Activated T-cell treated with anti-CD3 and anti-CD28 coated beads, Interleukin-2, amount 50 U/mL, for 72 hours (primary cell): Measurements from ENCODE around the gene ZBTB2. TPM values are rescaled to one million over a fixed set of nuclear protein-coding genes. Genes with fewer than 3 reads are reported as not detected.
"Not testable (repeated sequence)": the region's sequence is repeated elsewhere in the genome, so short reads cannot be mapped to it uniquely, and the experiment has no call there.

Source experiments
- ATAC-seq, 2 donors: fragments of 150-1000 bp; cut with Tn5 transposase; replicated peaks in 1 of 2; 2 replicates each; pipeline ENCODE4 v1.10.0; 2021; ENCODE audit warnings: moderate library complexity in 2 of 2, mild to moderate bottlenecking in 1 of 2
- DNase-seq, 2 donors: peaks; one replicate each; pipeline ENCODE4 v3.0.0; 2021 to 2022; ENCODE audit warnings: mixed read lengths in 1 of 2
- H3K27ac Mint-ChIP-seq: one replicate; pipeline ENCODE4 v1.8.0; 2022; ENCODE audit warnings: mild to moderate bottlenecking, moderate library complexity, mixed read lengths
- H3K27me3 Mint-ChIP-seq: one replicate; pipeline ENCODE4 v1.8.0; 2022; ENCODE audit warnings: low read depth, mixed read lengths
- H3K36me3 Mint-ChIP-seq, 2 donors: one replicate each; pipeline ENCODE4 v1.8.0; 2022; ENCODE audit warnings: mixed read lengths in 2 of 2, mild to moderate bottlenecking in 1 of 2; ENCODE audit not compliant: insufficient read depth in 2 of 2
- H3K4me1 Mint-ChIP-seq: one replicate; pipeline ENCODE4 v1.8.0; 2022; ENCODE audit warnings: low read depth, mixed read lengths
- H3K4me3 Mint-ChIP-seq, 2 donors: one replicate each; pipeline ENCODE4 v1.8.0; 2022; ENCODE audit warnings: mild to moderate bottlenecking in 2 of 2, mixed read lengths in 2 of 2, moderate library complexity in 2 of 2
- H3K9me3 Mint-ChIP-seq, 2 donors: one replicate each; pipeline ENCODE4 v1.8.0; 2022; ENCODE audit warnings: mixed read lengths in 2 of 2
- total RNA-seq, 2 donors: library from RNA; stranded (reverse); gene quantifications; one replicate each; pipeline ENCODE4 v1.2.3, GENCODE V29; 2022

ZBTB2 gene
- total RNA-seq, 2 donors from 2014 or later = 24.3 to 27.7 TPM

DNA sequence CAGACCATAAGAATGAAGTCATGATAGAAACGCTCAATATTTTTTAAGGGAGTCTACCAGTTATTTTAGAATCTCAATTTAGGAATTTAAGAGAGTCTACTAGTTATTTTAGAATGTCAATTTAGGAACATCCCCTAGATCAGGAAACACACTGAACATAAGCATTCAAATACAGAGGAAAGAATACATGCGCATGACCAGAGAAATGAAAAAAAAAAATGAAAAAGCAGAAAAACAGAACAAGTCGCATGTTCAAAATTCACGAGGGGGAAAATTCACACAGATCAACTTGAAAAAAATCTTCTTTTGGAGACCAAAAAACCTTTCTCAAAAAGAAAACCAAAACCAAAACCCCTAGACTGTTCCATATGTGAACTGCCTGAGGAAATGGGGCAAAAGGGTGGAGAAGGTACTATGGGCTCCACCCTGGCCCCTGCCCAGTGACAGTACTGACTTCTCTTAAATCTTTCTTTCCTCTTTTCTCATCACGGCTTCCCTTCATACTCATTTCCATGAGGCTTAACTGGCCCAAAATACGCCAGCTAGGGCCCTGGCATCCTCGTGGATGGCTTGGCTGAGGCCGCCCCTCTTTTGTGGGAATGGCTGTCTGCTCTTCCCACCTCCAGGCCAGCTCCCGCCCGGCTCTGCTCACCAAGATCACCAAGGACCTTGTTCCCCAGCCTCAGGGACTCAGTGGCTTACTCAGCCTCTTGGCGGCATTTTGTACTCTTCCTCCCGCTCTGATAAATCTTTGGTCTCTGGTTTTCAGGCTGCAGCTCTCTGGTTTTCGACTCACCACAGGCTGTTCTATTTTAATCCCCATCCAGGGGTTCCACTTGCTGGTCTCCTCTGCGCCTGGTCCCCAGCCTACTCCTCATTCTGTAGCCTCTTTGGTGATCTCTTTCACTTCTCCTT is 11.2 kb downstream of the ZBTB2 start:
- Mint-ChIP-seq H3K4me1 (peaks cover 71% of the 10 kb centered on the region), H3K4me3 (peak overlapping the region; percentile 87 to 90), H3K27me3 (no peaks in the 10 kb centered on the region), H3K36me3 (peaks cover 2 to 9% of the 10 kb centered on the region in 2 donors), H3K9me3 (no peaks in the 10 kb centered on the region), H3K27ac (peak overlapping the region; percentile 90)
- DNase-seq (no peak), ATAC-seq (peak; percentile 67 to 73)

DNA sequence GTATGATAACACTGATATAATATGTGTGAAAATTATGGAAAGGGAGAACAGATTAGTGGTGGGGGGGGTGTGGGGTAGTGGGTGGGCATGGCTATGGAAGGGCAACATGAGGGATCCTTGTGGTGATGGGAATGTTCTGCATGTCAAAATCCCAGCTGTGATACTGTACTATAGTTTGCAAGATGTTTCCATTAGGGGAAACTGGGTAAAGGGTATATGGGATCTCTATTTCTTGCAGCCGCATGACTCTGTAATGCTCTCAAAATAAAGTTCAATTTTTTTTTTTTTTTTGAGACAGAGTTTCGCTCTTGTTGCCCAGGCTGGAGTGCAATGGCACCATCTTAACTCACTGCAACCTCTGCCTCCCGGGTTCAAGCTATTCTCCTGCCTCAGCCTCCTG is 14.3 kb downstream of the ZBTB2 start:
- H3K36me3 Mint-ChIP-seq = peaks cover 7% of the 10 kb centered on the region in 2 donors
- no peak for DNase-seq
- no peak for ATAC-seq
- no peak overlapping the region for H3K27ac Mint-ChIP-seq
- no peaks in the 10 kb centered on the region for H3K27me3 Mint-ChIP-seq
- H3K9me3 Mint-ChIP-seq = no peaks in the 10 kb centered on the region
- H3K4me1 Mint-ChIP-seq = peaks cover 86% of the 10 kb centered on the region
- H3K4me3 Mint-ChIP-seq = peak overlapping the region in 1 of 2 donors; percentile 71

DNA sequence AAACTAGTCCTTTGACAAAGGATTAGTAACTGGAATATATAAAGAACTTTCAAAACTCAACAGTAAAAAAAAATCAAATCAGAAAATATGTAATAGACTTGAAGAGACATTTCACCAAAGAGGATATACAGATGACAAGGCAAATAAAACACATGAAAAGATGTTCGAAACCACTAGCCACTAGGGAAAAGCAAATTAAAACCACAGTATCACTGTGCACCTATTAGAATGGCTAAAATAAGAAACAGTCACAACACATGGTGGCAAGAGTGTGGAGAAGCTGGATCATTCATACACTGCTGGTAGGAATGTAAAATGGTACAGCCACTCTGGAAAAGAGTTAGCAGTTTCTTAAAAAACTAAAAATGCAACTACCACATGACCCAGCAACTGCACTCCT is 14.9 kb downstream of the ZBTB2 start:
- H3K27ac Mint-ChIP-seq = peak overlapping the region; percentile 31
- ATAC-seq = no peak
- peak overlapping the region in 1 of 2 donors; percentile 71 for H3K4me3 Mint-ChIP-seq
- no peaks in the 10 kb centered on the region for H3K27me3 Mint-ChIP-seq
- H3K9me3 Mint-ChIP-seq = no peaks in the 10 kb centered on the region
- H3K36me3 Mint-ChIP-seq = peaks cover 10 to 14% of the 10 kb centered on the region in 2 donors
- peaks cover 88% of the 10 kb centered on the region for H3K4me1 Mint-ChIP-seq
- DNase-seq = no peak

DNA sequence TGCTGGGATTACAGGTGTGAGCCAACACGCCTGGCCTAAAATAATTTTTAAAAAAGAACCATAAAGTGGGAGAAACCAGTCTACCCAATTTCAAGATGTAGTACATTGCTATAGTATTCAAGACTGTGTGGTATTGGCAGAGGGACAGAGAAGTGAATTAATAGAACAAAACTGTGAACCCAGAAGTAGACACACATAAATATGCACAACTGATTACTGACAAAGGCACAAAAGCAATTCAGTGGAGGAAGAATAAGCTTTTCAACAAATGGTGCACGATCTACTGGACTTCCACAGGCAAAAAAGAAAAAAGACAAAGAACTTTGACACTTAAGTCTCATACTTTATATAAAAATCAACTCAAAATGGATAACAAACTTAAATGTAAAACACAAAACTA is 15.5 kb downstream of the ZBTB2 start:
- DNase-seq = no peak
- Mint-ChIP-seq H3K4me1 (peaks cover 86% of the 10 kb centered on the region), H3K27ac (peak overlapping the region; percentile 31), H3K4me3 (peak overlapping the region in 1 of 2 donors; percentile 71), H3K9me3 (no peaks in the 10 kb centered on the region), H3K36me3 (peaks cover 14 to 20% of the 10 kb centered on the region in 2 donors), H3K27me3 (no peaks in the 10 kb centered on the region)
- no peak for ATAC-seq

DNA sequence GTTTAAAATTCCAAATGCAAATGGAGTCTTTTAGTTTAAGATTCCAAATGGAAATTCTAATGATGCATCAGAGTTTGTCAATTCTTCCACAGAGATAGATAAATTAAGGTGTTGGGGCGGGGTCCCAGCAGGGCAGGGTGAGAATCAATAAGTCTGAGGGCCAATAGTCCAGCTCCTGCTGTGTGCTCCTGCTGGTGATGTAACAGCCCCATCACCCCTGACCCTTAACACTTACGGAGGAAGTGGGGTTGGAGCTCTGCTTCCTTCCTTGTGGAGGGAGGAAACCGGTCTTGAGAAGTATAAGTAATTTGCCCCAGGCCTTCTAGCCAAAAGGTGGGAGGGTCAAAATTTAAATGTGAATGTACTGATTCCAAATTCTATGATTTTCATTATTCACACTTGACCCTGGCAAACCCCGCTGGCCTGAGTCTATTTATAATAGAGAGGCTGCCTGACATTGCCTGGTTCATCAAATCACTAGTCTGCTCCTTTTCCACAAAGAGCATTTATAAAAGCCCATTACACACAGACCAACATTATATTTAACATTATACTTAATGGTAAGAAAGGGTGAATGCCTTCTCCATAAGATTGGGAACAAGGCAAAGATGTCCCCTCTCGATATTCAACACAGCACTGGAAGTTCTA is 17.2 kb downstream of the ZBTB2 start:
- ATAC-seq (peak in 1 of 2 donors; percentile 25), DNase-seq (no peak)
- H3K36me3 Mint-ChIP-seq = peaks cover 14 to 20% of the 10 kb centered on the region in 2 donors
- H3K4me1 Mint-ChIP-seq = peaks cover 71% of the 10 kb centered on the region
- H3K27me3 Mint-ChIP-seq = no peaks in the 10 kb centered on the region
- peak overlapping the region; percentile 68 to 78 for H3K4me3 Mint-ChIP-seq
- peak overlapping the region; percentile 80 for H3K27ac Mint-ChIP-seq
- no peaks in the 10 kb centered on the region for H3K9me3 Mint-ChIP-seq

DNA sequence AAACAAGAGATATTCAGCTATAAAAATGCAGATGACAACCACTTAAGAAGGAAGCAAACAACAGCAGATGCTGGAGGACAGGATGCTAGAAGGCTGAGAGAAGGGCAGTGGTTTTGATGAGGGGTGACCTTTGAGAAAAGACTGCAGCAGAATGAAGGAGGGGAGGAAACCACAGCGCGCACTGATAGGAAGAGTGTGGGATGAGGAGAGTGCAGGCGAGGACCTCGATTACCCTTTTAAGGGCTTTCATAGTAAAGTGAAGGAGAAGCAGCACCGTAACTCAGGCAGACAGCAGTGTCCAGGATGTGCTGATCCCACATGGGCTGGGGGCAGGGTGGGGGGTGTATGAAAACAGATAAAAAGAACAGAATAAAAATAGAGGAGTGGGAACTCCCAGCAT is 19.2 kb downstream of the ZBTB2 start:
- DNase-seq (no peak), ATAC-seq (peak; percentile 33 to 50)
- Mint-ChIP-seq H3K27me3 (no peaks in the 10 kb centered on the region), H3K9me3 (no peaks in the 10 kb centered on the region), H3K4me1 (peaks cover 57% of the 10 kb centered on the region), H3K36me3 (peaks cover 14 to 20% of the 10 kb centered on the region in 2 donors), H3K27ac (peak overlapping the region; percentile 74), H3K4me3 (peak overlapping the region; percentile 68 to 78)

DNA sequence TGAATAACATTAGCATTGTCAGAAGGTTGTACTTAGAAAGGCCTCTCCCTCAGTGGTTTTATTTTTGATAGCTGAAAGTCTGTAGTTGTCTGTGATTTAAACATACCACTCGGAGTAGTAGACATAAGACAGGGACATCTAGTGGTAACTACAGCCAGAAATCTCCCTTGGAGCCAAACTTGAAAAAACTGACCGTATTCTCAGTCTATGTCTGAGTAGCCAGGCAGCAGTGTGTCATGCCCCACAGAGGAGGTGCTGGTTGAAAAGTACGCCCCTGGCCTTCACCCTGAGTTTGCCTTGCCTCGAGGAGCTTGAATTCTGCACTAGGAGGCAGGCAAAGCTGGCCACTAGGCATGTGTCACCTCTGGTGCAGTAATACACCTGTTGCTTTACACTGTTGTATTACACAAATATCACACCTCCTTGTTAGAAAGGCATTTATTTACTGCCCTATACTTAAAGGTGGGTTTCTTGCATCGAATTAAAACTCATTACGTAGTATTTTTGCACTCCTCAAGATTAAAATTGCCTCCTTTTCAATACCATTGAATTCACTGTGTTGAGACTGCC is 20.8 kb downstream of the ZBTB2 start:
- Mint-ChIP-seq H3K27ac (peak overlapping the region; percentile 74), H3K9me3 (no peaks in the 10 kb centered on the region), H3K4me1 (peaks cover 43% of the 10 kb centered on the region), H3K4me3 (no peak overlapping the region), H3K27me3 (no peaks in the 10 kb centered on the region), H3K36me3 (peaks cover 17 to 28% of the 10 kb centered on the region in 2 donors)
- ATAC-seq (no peak), DNase-seq (no peak)

DNA sequence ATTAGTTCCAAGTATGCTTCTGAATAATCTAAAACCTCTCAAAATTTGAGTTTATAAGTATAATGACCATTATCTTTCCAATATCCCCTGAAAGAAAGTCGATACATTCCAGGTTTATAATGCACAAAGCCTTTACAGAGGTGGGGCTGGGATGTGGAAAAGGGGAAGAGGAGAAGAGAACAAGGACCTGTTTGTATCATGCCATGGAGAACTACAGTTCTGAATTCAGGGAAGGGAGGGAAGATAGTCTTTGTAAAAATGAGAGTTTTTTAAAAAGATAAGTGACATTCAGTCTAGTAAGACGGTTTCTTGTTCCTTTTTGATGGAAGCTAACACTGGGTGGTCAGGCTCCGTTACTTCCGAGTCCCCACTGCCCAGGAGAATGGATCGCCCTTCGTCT is 26.1 kb downstream of the ZBTB2 start:
- H3K27me3 Mint-ChIP-seq = no peaks in the 10 kb centered on the region
- no peaks in the 10 kb centered on the region for H3K9me3 Mint-ChIP-seq
- DNase-seq = no peak
- H3K4me1 Mint-ChIP-seq = no peaks in the 10 kb centered on the region
- H3K27ac Mint-ChIP-seq = no peak overlapping the region
- ATAC-seq = no peak
- H3K36me3 Mint-ChIP-seq = peaks cover 6 to 17% of the 10 kb centered on the region in 2 donors
- no peak overlapping the region for H3K4me3 Mint-ChIP-seq

DNA sequence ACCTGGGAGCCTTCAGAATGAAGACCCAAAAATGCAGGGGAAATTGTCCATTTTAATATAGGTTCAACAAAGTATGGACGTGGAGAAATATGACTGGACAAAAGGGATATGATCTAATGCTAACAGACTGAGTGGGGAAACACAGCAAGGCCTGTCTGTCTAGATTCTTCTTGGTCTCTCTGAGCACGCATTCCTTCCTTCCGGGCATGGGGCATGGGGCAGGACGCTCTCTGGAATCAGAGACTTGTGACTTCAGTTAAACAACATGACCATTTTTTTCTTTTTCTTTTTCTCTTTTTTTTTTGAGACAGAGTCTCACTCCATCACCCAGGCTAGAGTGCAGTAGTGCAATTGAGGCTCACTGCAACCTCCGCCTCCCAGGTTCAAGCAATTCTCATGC is 31.9 kb downstream of the ZBTB2 start:
- ATAC-seq (no peak), DNase-seq (no peak)
- Mint-ChIP-seq H3K27ac (no peak overlapping the region), H3K27me3 (no peaks in the 10 kb centered on the region), H3K9me3 (no peaks in the 10 kb centered on the region), H3K4me1 (peaks cover 12% of the 10 kb centered on the region), H3K36me3 (peaks cover 0 to 5% of the 10 kb centered on the region in 2 donors), H3K4me3 (no peak overlapping the region)

DNA sequence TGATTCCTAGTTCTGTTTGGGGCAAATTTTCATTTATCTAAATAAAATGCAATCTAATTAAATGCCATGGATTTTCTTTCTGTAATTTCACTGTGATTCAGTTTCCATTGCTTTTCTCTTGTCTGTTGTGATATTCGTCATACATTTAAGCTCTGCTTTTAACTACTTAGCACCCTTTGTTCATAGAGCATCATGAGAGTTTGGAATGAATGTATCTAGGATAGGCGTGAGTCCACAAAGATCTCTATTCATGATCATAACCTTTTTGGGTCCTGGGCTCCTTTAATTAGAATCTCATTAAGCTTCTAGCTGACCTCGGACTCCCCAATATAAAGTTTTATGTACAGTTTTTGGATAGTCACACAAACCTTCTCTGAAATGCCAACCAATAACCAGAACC is 32.9 kb downstream of the ZBTB2 start:
- Mint-ChIP-seq H3K4me1 (peaks cover 12% of the 10 kb centered on the region), H3K27ac (no peak overlapping the region), H3K36me3 (peaks cover 0 to 5% of the 10 kb centered on the region in 2 donors), H3K9me3 (no peaks in the 10 kb centered on the region), H3K27me3 (no peaks in the 10 kb centered on the region), H3K4me3 (no peak overlapping the region)
- ATAC-seq = no peak
- no peak for DNase-seq

DNA sequence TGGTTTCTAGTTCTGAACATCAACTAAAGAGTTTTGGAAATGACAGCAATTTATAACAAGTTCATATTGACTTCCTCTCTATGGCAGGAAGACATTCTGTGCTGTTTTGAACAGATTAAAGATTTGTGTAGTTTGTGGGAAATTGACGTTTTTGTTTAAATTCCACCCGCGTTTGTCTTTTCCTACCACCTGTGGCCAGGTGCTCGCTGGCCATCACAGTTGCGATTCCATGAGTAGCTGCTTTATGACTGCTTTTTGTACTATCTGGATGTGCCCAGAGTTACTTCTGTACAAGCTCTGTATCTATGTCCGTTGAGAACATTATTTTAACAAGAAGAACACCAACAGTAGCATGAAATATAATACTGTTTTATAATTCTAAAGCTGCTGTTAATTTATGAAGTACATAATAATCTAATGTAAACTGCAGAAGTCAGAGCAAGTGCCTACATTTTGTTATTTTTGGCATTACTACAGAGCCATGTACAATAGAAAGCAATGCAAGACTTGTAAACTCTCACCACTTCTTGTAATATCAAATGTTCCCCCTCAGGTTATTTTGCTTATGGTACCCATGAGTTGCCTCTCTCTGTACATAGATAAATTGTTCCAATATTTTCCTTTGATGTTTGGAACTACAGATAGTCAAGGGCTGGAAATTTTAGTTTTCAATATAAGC is 33.5 kb downstream of the ZBTB2 start:
- Mint-ChIP-seq H3K9me3 (no peaks in the 10 kb centered on the region), H3K36me3 (peaks cover 0 to 5% of the 10 kb centered on the region in 2 donors), H3K27ac (no peak overlapping the region), H3K4me1 (peaks cover 12% of the 10 kb centered on the region), H3K4me3 (no peak overlapping the region), H3K27me3 (no peaks in the 10 kb centered on the region)
- DNase-seq (no peak), ATAC-seq (no peak)

DNA sequence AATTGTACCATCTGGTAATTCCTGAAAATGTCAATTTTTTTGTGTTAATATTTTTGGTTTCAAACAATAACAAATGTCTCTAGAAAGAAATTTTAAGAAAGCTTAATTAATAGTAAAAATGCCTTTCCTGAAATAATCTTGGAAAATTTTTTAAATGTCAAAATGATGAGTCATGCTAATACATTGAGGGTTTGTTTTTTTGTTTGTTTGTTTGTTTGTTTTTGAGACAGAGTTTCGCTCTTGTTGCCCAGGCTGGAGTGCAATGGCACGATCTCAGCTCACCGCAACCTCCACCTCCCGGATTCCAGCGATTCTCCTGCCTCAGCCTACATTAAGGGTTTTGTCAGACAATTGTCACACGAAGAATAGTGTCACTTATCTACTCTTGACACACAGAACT is 34.4 kb downstream of the ZBTB2 start:
- H3K4me3 Mint-ChIP-seq, H3K27ac Mint-ChIP-seq, ATAC-seq, H3K9me3 Mint-ChIP-seq, DNase-seq, H3K36me3 Mint-ChIP-seq, H3K27me3 Mint-ChIP-seq: not testable (repeated sequence)
- H3K4me1 Mint-ChIP-seq = peaks cover 12% of the 10 kb centered on the region

DNA sequence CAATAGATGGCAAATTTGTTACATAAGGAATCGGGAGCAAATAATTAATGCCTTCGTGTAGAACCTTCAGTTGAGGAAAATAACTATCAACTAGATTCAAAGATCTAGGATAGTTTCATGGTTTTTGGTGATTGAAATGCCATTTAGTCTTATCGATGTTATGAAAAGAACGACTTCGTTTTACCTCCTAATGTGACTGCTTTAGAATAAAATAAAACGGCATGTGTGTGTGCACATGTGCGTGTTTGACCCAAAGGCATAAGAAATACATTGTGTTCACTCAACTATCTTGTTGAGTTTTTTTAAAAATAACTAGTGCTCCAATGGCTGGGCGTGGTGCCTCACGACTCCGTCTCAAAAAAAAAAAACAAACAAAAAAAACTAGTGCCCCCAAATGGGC is 37.6 kb downstream of the ZBTB2 start:
- H3K4me1 Mint-ChIP-seq = peaks cover 12% of the 10 kb centered on the region

More for the DNA sequence above, 37.6 kb downstream of the ZBTB2 start:
- Mint-ChIP-seq H3K36me3 (no peaks in the 10 kb centered on the region), H3K4me3 (no peak overlapping the region), H3K9me3 (no peaks in the 10 kb centered on the region), H3K27me3 (no peaks in the 10 kb centered on the region), H3K27ac (no peak overlapping the region)
- DNase-seq (no peak), ATAC-seq (no peak)
